Gastroesophageal sphincter (tissue), 3 donors: Measurements from ENCODE around the gene NELL1.

Experiments
- POLR2A ChIP-seq, 2 donors: fragments of 450-650 bp; IDR thresholded peaks; one replicate each; pipeline ENCODE4 v1.6.1; 2017; ENCODE audit warnings: antibody characterized with exemption in 2 of 2, mild to moderate bottlenecking in 2 of 2, moderate library complexity in 1 of 2
- POLR2AphosphoS5 ChIP-seq: sonication (generic); formaldehyde crosslinking; IDR thresholded peaks from one replicate; pipeline ENCODE4 v1.6.1; 2017; ENCODE audit warnings: antibody characterized with exemption
- TF ChIP-seq, protein P1 (sequence below), 4 experiments: fragments of 200-600 bp in 2 of 4; fragments of 450-650 bp in 2 of 4; sonication (generic) in 1 of 4; IDR thresholded peaks; one replicate each; pipeline ENCODE4 v1.5.1; 2017 to 2019; ENCODE audit warnings: antibody characterized with exemption in 4 of 4, mild to moderate bottlenecking in 2 of 4, moderate library complexity in 2 of 4

DNA sequence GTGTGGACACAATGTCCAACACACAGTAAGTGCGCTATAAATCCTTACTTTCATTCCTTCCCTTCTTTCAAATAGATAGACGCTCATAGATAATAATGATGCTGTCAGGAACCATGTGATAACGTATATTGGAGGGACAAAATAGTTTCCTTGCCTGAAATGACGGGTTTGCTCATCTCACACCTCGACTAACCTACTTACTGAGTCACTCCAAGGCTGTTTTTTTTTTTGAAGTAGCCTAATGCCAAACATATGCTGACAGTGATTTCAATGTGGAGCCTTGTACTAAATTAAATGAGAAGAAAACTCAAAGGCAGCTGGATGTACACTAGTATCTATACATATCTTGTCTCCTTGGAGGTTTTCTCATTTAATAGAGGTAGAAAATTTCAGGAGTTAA lies 400.5 kb downstream of the NELL1 start:
- TF ChIP-seq POLR2A (IDR thresholded peaks at IDR 0.05): no peak
- TF ChIP-seq, protein P1, sequence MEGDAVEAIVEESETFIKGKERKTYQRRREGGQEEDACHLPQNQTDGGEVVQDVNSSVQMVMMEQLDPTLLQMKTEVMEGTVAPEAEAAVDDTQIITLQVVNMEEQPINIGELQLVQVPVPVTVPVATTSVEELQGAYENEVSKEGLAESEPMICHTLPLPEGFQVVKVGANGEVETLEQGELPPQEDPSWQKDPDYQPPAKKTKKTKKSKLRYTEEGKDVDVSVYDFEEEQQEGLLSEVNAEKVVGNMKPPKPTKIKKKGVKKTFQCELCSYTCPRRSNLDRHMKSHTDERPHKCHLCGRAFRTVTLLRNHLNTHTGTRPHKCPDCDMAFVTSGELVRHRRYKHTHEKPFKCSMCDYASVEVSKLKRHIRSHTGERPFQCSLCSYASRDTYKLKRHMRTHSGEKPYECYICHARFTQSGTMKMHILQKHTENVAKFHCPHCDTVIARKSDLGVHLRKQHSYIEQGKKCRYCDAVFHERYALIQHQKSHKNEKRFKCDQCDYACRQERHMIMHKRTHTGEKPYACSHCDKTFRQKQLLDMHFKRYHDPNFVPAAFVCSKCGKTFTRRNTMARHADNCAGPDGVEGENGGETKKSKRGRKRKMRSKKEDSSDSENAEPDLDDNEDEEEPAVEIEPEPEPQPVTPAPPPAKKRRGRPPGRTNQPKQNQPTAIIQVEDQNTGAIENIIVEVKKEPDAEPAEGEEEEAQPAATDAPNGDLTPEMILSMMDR (IDR thresholded peaks at IDR 0.05): no peak
- no peak for TF ChIP-seq POLR2AphosphoS5
